Left forelimb (tissue), 1 donor: ENCODE data around the gene USP6NL.

ENCODE experiments used
- DNase-seq: peaks from one replicate; pipeline ENCODE4 v3.0.0-alpha.2; 2018; ENCODE audit warnings: low spot score

Gene USP6NL

DNA sequence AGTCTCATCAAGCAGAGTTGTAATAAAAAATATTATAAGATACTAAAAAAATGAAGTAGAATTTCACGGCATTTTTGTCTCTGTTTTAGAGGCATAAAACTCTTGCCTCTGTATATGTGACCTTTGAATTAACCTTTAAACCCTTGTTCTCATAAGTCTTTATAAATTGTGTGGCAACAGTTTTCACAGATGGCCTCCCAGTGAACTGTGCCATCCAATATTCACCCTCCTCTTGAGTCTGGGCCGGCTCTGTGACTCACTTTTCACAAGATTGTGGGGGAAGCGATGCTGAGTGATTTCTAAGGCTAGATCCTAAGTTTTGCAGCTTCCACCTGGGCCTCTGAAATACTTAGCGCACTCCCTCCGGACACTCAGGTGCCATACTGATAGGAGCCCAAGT lies 4.6 kb upstream of the USP6NL start:
- DNase-seq, result no peak

DNA sequence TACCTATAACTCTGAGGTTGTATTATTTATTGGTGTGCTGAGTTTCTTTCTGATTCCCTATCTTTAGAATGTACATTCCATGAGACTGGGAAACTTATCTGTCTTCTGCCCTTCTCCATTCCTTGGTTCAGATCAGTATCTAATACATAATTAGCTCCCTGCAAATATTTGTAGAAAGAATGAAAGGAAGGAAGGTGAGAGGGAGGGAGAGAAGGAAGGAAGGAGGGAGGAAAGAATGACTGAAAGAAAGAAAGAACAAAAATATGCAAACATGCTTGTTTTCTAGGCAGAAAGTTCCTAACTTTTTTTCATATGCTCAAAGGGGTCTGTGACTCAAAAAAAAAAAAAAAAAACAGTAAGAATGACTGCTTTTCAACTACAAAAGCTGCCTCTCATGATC lies 3.9 kb upstream of the USP6NL start:
- no peak for DNase-seq

DNA sequence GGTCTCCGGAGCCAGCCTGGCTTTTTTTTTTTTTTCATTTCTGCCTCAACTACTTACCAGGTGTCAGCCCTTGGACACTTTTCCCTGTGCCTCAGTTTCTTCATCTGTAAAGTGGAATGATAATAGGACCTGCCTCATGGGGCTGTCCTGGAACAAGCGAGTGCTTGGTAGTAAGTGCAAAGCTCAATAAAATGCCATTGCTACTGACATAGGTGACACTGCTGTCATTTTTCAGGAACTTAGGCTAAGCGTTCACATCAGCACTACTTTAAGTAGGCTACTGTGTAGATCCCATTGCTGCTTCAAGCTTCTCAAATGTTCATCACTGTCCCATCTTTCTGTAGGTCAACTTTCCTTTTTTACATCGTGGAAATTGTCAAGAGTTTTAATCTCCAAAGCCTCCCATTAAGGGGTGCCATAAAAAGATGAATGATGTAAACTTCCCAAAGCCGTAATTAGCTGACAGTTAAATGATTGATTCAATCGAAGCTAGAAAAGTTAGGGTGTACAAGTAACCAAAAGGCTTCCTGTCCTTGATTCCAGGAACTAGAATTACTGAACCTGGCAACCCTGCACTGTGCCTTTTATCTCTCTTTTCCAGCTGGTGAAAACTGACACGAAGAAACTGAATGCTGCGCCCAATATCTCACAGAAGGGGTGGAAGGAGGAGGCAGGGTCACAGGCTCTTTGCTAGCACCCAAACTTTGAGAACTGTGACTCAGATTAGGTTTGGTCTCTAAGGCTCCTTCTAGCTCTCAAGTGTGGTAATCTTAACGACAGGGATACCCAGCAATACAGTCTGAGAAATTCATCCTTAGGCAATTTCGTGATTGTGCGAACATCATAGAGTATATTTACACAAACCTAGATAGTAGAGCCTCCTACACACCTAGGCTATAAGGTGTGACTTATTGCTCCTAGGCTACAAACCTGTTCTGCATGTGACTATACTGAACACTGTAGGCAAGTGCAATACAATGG lies 861 bp upstream of the USP6NL start:
- DNase-seq, result no peak

GRCh38 chr10:11610826-11611247 lies 613 bp downstream of the USP6NL start:
- peak; percentile 76 for DNase-seq

DNA sequence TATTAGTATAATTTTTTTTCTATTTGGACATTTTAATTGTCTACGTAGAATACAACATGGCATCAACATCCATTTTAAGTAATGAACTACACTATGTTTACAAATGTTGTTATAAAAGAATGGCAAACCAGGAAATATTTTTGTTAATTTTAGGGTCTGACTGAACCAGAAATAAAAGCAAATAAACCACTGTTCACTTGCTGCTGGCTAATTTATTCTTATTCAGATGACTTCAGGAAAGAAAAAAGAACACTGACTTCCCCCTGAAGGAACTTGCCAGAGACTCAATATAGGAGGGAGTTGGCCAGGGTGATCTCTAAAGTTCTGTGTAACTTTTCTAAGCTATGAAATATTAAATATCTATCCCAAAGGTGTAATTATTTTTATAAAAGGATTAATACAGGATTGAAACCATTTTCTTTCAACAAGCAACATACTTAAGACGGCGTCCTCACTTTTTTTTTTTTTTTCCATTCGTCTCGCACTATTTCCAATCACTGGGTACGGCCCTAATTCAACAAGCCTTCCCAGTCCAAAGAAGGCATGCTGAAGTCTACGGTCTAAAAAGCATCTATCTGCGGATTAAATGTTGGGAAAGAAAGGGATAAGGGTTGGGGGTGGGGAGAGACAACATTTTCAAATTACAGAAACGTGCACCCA lies 1.2 kb downstream of the USP6NL start:
- DNase-seq, result no peak

DNA sequence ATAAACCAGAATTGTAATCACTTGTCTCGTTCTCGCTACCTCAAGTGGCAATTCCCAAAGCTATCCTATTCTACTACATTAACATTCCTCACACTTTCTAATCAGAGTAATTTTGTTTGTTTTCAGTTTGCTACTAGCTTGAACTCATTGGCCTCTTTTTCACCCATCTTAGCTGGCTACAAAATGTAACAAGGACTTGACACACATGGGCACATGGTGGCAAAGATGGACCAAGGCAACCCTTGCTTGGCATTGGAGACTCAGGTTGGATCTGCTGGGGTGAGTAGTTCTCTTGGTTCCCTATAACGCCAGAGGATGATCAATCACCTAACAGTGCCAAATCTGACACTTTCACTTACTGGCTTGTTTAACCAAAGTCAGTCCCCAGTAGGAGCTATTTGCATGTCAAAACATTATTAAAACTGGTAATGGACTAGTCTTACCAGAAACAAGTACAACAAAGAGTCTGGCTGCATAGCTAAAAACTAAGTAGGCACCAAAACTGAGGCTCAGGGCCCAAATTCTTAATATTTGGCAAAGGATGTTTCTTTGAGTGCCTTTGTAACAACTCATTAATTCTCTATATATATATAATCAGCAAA lies 1.9 kb downstream of the USP6NL start:
- no peak for DNase-seq

DNA sequence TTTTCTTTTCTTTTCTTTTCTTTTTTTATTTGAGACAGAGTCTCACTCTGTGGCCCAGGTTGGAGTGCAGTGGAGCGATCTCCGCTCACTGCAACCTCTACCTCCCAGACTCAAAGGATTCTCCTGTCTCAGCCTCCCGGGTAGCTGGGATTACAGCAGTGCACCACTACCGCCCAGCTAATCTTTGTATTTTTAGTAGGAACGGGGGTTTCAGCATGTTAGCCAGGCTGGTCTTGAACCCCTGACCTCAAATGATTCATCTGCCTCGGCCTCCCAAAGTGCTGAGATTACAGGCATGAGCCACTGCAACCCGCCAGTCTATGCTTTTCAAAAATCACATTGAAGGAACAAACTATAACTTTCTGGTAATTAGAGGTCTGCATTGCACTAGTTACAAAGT lies 2.4 kb downstream of the USP6NL start:
- no peak for DNase-seq

GRCh38 chr10:11608159-11609013 lies 3.1 kb downstream of the USP6NL start:
- DNase-seq, result no peak

GRCh38 chr10:11605807-11606408 lies 5.5 kb downstream of the USP6NL start:
- no peak for DNase-seq

- no peak for DNase-seq
These were observed 6.4 kb downstream of the USP6NL start for GRCh38 chr10:11604865-11605650.

DNA sequence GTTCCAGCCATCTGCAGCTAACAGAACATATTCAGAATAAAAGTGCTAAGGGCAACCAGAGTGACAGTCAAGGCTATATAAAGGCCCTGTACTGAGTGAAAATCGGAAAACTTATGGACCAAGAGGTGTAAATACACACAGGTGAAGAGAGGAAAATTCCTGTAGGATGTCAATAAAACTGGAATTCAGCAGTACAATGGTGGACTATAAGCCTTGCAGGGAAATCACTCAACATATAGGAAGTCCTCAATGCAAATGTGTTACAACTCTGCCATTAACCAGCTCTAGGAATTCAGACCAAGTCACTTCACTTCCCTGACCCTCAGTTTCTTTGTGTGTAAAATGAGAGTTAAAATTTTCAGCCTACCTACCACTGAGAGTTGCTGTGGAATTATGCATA lies 7.7 kb downstream of the USP6NL start:
- DNase-seq, result no peak

DNA sequence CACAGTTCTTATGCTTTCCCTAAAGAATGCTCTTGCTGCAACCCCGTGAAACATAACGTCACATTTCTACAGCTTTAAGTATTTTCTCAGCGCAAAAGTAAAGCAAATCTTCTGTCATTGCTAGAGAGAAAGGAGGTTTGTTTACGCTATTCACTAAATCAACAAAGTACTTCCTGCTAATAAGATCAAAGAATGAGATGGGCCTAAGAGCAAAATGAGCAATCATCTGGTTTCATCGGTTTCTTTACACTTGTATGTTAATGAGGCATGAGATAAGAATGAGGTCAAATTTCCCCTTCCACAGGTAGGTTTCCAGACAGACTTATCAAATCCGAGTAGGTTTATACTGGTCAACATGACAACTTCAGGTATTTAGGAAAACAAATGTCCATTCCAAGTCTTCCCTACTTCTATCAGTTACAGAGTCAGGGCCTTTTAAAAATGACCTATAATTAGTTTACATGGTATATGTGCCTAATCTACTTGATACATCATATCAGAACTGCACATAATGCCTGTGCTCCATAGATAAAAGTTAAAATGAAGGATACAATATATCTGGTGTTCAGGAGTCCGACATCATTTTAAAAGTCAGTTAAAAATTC lies 8.4 kb downstream of the USP6NL start:
- DNase-seq, result no peak

GRCh38 chr10:11602358-11602757 lies 9.1 kb downstream of the USP6NL start:
- DNase-seq, result no peak

GRCh38 chr10:11601670-11602069 lies 9.8 kb downstream of the USP6NL start:
- DNase-seq, result no peak

DNA sequence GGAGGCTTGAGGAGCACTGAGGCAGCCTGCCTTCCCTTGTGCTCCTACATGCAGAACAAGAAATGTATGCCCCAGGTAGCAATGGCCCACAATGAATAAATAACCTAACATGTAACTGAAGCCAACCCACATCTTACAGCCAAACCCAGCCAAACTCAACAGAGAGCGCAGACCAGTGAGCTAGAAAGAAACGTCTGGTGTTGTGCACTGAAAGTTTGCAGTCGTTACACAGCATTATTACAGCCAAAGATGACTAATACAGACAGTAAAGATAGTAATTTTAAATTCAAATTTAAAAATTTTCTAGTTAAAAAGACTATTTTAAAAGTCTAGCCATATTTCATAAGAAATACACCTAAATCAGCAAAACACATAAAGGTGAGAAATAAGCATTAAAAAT lies 11.2 kb downstream of the USP6NL start:
- no peak for DNase-seq

GRCh38 chr10:11598712-11599397 lies 12.6 kb downstream of the USP6NL start:
- DNase-seq, result no peak

GRCh38 chr10:11597470-11597869 lies 14.0 kb downstream of the USP6NL start:
- no peak for DNase-seq

GRCh38 chr10:11595395-11595692 lies 16.1 kb downstream of the USP6NL start:
- DNase-seq, result no peak

- no peak for DNase-seq
These were observed 16.7 kb downstream of the USP6NL start for GRCh38 chr10:11594589-11595394.
